ENCODE measurements around the gene TMEM150A.
"Not testable (repeated sequence)": the region's sequence is repeated elsewhere in the genome, so short reads cannot be mapped to it uniquely, and the experiment has no call there.

The TMEM150A gene

DNA sequence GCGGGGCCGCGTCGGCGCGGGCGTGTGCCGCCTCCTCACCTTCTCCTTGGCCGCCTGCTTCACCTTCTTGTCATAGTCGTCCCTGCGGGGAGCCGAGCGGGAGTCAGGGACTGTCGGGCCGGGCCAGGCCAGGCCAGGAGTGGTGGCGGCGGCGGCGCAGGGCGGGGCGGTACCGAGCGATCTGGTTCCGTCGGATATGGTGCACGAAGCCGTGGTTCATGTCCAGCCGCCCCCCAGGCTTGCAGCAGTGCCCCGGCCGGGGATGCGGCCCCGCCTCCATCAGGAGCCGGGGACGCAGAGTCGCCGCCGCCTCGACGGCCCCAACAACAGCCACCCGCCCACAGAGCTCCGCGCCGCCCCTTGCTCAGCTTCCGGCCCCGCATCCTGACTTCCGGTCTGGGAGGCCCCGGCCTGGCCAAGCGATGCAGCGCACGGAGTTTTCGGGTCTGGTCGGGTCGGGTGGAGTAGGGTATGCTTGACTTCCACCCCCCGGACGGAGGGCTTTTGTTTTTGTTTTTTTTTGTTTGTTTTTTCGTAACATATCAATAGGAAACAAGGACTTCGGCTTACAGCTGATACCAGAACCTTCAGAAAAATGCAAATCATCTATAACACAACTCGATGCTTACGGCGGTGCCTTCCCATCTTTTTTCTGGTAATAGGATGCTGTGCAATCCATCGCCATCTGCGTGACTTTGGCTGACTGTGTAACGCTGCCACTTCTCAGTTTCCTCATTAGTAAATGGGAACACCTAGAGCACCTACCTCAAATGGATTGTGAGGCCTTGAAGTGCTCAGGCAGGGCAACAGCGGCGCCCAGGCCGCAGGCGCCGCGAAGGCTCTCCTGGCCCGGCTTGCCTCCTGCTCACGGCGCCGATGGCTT is 9.4 kb upstream of the TMEM150A start, which contains the start of gene C2orf68:
C2orf68 (minus strand) TSS at position 362 of the 883 bp plus-strand sequence; CDS start at position 280, 82 bp downstream.
- DNase-seq (ENCODE audit: low read depth in 2 of 2): peak; percentile 87 to 88

- DNase-seq (ENCODE audit: low read depth in 2 of 2): no peak
These were observed 8.8 kb upstream of the TMEM150A start for GRCh38 chr2:85611217-85611704.

DNA sequence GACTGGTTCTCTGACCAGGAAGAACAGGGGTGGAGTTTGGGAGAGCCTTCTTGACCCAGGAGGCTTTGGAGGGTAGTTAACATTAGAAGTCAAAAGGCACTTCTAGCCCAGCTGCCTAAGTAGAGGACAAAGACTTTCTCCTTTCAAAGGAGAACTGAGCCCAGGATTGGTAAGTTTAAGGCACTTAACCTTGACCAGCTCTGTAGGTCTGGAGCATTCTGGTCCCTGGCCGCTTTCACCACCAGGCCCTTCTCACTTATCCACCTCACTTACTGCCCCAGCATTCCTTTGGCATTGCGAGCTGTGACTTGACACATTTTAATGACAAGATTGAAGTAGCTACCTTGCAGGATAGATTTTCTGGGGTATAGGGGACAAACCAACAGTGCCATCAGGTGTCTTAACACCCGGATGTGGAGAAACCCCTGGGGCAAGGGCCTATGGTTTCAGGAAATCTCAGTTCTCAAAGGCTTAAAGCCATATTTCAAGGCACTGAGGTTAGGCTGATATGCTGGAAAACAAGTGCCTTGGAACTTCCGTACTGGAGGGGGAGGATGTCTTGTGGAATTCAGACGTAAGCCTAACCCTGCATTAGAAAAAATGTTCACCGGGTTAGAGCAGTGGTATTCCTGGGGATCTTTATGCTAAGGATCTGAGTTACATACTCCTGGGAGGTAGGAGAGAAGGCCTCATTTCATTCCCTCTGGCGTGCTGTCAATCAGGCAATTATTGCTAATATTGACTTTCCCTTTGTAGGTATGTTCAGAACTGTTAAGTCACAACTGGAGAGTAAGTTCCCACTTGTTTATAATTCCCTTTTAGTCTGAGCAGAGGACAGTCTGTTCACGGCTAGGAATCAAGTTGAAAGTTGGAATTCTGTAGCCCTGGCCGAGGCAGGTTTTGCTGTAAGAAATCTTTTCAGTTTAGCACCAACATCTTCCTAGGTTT is 5.0 kb upstream of the TMEM150A start:
- DNase-seq (ENCODE audit: low read depth in 2 of 2): no peak

DNA sequence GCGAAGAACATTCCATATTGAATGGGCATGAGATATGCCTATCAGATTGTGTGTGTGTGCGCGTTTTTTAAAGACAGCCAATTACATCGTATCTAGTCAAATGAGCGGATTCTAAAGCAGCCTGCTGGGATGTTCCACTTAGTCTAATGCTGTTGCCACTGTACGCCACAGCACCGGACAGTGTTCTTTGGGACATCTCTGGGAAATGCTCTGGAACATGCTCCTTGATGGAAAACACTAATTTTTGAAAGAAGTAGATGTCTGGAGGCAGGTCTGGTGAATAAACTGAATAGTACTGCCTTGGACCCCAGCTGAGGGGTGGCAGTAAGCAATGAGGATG is 3.6 kb upstream of the TMEM150A start:
- DNase-seq (ENCODE audit: low read depth in 2 of 2): no peak

DNA sequence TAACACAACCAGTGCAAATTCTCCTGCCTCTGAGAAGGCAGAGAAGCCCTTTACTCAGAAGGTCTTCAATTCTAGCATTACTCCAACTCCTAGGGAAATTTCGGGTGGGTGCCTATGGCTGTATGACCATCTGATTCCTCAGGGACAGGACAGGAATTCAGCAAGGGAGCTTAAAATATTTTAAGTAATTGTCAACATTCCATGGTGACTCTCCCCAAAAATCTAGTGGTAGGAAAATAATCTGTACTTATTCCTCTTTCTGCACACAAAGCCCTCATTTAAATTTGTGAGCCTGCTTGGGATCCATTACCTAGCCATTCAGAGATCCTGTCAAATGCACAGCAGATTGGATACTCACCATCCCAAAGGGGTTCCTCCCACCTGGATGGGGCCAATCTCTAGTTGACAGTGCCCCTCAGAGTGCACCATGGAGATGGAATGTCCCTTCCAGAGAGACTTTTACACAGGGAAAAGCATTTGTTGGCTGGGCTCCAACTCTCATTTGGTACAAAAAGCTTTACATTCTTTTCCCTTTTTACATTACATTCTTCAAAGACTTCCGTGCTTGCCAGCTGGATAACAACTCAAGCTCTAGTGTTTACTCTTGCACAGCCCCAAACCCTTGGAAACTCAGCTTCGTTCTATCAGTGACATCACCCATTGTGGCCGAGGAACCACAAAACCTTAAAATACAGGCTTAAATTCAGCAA is 3.1 kb upstream of the TMEM150A start:
- no peak for DNase-seq (ENCODE audit: low read depth in 2 of 2)

GRCh38 chr2:85604568-85605339 is 2.3 kb upstream of the TMEM150A start:
- no peak for DNase-seq (ENCODE audit: low read depth in 2 of 2)

DNA sequence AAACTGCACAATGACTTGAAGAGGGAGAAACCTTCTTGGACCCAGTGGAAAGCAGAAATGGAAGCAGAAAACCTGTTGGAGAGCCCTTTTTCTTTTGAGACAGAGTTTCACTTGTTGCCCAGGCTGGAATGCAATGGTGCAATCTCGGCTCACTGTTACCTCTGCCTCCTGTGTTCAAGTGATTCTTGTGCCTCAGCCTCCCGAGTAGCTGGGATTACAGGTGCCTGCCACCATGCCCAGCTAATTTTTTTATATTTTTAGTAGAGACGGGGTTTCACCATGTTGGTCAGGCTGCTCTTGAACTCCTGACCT is 1.6 kb upstream of the TMEM150A start:
- DNase-seq (ENCODE audit: low read depth in 2 of 2): not testable (repeated sequence)

DNA sequence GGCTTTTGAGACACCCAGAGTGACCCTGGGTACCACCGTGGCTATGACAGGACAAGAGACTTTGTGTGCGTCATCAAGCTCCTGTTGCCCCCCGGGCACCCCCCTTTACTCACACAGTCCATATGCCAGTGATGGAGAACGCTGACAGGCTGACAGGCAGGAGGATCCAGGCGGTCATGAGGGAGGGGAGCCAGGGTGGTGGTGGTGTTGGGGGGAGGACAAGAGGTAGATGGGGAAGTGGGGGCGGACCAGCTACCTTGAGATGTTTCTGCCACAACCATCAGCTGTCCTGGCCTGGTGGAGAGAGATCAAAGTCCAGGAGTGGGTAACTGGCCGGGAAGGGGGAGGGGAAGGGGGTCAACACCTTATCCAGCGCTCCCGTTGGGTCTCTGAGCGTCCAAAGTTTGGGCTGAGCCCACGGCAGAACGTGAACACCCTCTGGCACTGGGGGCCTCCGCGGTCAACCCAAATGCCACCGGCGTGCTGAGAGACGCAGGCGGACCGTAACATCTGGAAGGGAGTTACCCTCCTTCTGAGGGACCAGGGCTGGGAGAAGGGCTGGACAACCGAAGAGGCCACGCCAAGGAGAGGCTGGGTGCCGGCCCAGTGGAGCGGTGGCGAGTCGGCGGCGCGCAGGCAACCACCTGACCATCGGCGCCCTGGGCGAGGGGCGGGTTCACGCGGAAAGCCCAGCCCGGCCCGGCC is 575 bp downstream of the TMEM150A start:
- DNase-seq (ENCODE audit: low read depth in 2 of 2): no peak

DNA sequence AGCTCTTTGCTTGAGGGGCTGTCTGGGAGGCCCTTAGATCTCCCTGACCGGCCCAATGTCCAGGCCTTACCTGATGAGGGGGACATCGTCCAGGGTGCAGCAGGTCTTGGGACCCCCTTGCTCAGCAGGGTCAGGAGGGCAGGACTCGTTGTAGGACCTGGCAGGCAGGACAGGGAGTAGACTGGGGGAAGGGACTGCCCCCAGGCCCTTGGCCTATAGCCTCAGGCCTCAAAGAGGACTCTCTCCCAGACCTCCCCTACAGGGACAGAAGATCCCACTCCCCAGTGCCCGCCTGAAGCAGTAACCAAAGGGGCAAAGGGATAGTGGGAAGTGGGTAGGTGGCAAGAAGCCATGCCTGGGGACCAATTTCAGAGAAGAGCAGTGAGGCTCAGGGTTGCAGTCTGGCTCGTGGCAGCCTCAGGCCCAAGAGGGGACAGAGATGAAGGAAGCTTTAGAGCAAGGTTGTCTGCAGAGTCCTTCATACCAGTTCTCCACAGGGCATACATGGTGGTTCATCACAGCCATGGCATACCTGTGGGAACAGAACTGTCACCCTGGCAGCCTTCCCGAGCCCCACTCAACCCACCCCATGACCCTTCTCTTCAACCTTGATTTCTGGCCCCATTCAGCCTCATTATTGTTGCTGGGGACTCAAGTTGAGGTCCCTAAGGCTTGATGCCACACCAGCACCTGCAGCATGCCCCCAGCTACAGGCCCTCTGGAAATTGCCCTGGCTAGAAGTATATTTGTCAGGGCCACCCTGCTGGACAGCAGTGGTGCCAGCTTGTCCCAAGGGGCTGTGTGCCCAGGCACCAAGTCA is 1.3 kb downstream of the TMEM150A start:
- DNase-seq (ENCODE audit: low read depth in 2 of 2): no peak

- DNase-seq (ENCODE audit: low read depth in 2 of 2): no peak
These were observed 2.3 kb downstream of the TMEM150A start for GRCh38 chr2:85600235-85600575.

DNA sequence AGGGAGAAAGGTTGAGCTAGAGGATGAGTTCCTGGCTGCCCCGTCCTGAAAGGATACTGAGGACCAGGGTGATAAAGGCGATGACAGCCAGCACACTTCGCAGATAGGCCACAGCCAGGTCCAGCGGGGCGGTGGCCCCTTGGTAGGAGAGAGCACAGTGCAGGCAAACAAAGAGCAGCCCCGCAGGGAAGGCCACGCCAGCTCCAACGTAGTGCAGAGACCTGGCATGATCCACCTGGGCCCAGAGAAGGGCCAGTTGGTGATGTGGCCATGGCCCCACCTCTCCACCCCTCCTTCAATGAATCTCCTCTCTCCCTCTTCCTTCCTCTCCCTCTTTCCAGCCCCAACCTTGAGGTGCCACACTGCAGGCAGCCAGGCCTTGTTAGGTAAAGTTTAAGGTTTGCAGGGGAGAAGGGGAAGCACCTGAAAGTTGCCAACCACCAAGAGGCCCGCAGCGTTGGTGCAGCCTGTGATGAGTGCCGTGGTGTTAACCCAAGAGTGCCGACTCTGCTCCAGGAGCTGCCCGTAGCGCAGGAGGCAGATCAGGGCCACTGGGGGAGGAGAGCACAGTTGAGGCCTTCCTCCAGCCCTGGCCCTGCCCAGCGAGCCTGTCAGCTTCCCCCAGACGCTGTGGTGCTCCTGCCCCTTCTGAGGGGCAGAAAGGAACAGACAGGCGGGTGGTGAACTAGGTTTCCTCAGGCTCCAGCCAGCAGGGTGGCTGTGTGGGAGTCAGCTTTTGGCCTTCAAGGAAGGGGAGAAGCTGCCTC is 2.8 kb downstream of the TMEM150A start:
- DNase-seq (ENCODE audit: low read depth in 2 of 2): no peak

- no peak for DNase-seq (ENCODE audit: low read depth in 2 of 2)
These were observed 3.7 kb downstream of the TMEM150A start for GRCh38 chr2:85598594-85599340.

DNA sequence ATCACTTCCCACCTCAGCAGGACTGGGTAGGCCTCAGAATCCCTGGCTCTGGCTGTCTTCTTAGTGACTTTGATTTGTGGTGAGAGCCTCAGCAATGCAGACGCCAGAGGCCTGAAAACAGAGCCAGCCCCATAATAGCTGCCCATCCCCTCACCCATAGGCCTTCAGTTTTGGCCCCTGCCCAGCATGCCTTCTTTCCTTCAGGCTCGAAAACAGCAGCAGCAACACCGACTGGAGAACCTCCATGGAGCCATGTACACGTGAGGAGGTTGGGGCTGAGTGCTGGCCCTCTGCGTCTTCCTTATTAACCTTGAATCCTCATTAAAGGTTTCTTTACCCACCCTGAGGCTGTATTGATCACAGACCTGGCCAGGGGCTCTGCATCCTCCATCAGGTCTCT is 5.3 kb downstream of the TMEM150A start:
- DNase-seq (ENCODE audit: low read depth in 2 of 2): no peak

- DNase-seq (ENCODE audit: low read depth in 2 of 2): no peak
These were observed 5.9 kb downstream of the TMEM150A start for GRCh38 chr2:85596486-85597143.

- no peak for DNase-seq (ENCODE audit: low read depth in 2 of 2)
These were observed 6.5 kb downstream of the TMEM150A start for GRCh38 chr2:85596026-85596333.

GRCh38 chr2:85595301-85596025 is 7.0 kb downstream of the TMEM150A start, which contains the start of gene RNF181:
RNF181 (plus strand) TSS chr2:85595745; CDS start chr2:85595764, 19 bp downstream.
- DNase-seq (ENCODE audit: low read depth in 2 of 2): peak; percentile 79 to 82

DNA sequence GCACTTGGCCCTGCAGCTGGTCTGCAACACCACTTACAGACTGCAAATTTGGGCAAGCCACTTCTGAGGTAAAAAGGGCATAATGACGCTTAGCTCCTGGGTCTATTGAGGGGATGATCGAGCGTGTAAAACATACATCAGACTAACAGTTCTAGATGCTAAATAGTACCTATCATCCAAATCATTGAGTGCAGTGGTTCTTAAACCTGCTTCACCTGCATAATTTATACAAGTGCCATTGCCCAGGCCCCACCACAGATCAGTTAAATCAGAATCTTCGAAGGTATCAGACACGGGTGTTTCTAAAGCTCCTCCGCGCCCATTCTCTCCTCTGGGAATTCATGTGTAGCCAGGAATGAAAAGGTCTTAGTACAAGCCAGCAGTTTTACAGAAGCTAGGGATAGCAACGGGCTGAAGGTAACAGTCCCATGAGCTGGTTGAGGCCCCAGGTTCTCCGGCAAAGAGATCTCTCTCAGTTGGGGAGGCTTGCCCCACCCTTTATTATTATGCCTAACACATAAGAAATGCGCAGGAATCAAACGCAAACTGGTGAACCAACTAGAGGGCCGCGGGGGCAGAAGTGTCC is 7.7 kb downstream of the TMEM150A start:
- DNase-seq (ENCODE audit: low read depth in 2 of 2): no peak
